ENCODE results near the gene LPAR3.

GRCh38 chr1:84869720-84870119, 23.3 kb downstream of the LPAR3 start:
- no peak for TF ChIP-seq POLR2A (IDR thresholded peaks at IDR 0.05; ENCODE audit: low read depth, low read length)
- no peak for TF ChIP-seq POLR2AphosphoS5 (IDR thresholded peaks at IDR 0.05; ENCODE audit: low read depth, low read length)

Measured in GM12891 (cell line).